Breast epithelium (tissue), 4 donors: ENCODE measurements around the gene THOC2. TPM values are rescaled to one million over a fixed set of nuclear protein-coding genes. Genes with fewer than 3 reads are reported as not detected.
"Not testable (repeated sequence)": the region's sequence is repeated elsewhere in the genome, so short reads cannot be mapped to it uniquely, and the experiment has no call there.

Source experiments
- DNase-seq, 2 donors: peaks; one replicate each; pipeline ENCODE4 v3.0.0-alpha.2; 2019; ENCODE audit warnings: low spot score in 2 of 2
- H3K27ac ChIP-seq, 2 donors: fragments of 200-600 bp; sonication (generic) in 1 of 2; one replicate each; pipeline ENCODE4 v1.5.1; 2016 to 2019; ENCODE audit warnings: mild to moderate bottlenecking in 1 of 2
- H3K27me3 ChIP-seq, 2 donors: fragments of 200-600 bp; sonication (generic) in 1 of 2; one replicate each; pipeline versions ENCODE4 v1.5.1 to v1.6.0; 2017 to 2019; ENCODE audit warnings: control low read depth in 1 of 2, mild to moderate bottlenecking in 1 of 2
- H3K36me3 ChIP-seq: fragments of 200-600 bp; one replicate; pipeline ENCODE4 v1.5.1; 2019
- H3K4me1 ChIP-seq, 2 donors: fragments of 200-600 bp; sonication (generic); one replicate each; pipeline ENCODE4 v1.5.1; 2016 to 2019; ENCODE audit warnings: control low read depth in 1 of 2
- H3K4me3 ChIP-seq, 3 donors: fragments of 200-600 bp; sonication (generic); 1 replicate in 2 of 3; 2 replicates in 1 of 3; pipeline ENCODE4 v1.5.1; 2016 to 2019; ENCODE audit warnings: mild to moderate bottlenecking in 3 of 3, moderate library complexity in 2 of 3
- H3K9me3 ChIP-seq, 2 donors: fragments of 200-600 bp; sonication (generic) in 1 of 2; one replicate each; pipeline ENCODE4 v1.5.1; 2016 to 2019; ENCODE audit warnings: control low read depth in 1 of 2
- POLR2A ChIP-seq: fragments of 450-650 bp; IDR thresholded peaks from one replicate; pipeline ENCODE4 v1.6.1; 2016; ENCODE audit warnings: antibody characterized with exemption, mild to moderate bottlenecking, moderate library complexity
- POLR2AphosphoS5 ChIP-seq, 3 donors: sonication (generic); formaldehyde crosslinking; IDR thresholded peaks; one replicate each; pipeline ENCODE4 v1.6.1; 2017; ENCODE audit warnings: antibody characterized with exemption in 3 of 3
- intact Hi-C: fragments of 100-400 bp; cut with DNase I; formaldehyde crosslinking; loops from one replicate; pipeline ENCODE4 v1.15.1; 2023; ENCODE audit warnings: low total_unique reads
- total RNA-seq, 3 donors: library from RNA; depleted of rRNA; stranded (reverse); fragments of >200 nt; gene quantifications; one replicate each; pipeline ENCODE4 v1.1.0, GENCODE V29; 2016
- TF ChIP-seq, protein P1 (sequence below), 3 donors: fragments of 450-650 bp; IDR thresholded peaks; one replicate each; pipeline ENCODE4 v1.5.1; 2016 to 2017; ENCODE audit warnings: antibody characterized with exemption in 3 of 3, mild to moderate bottlenecking in 3 of 3, moderate library complexity in 3 of 3

The THOC2 gene
- total RNA-seq, 3 donors from 2014 or later: 72.8 to 169 (median 119) TPM

- TF ChIP-seq POLR2A: no peak
- no peak for TF ChIP-seq POLR2AphosphoS5 (IDR thresholded peaks at IDR 0.05)
- TF ChIP-seq, protein P1, sequence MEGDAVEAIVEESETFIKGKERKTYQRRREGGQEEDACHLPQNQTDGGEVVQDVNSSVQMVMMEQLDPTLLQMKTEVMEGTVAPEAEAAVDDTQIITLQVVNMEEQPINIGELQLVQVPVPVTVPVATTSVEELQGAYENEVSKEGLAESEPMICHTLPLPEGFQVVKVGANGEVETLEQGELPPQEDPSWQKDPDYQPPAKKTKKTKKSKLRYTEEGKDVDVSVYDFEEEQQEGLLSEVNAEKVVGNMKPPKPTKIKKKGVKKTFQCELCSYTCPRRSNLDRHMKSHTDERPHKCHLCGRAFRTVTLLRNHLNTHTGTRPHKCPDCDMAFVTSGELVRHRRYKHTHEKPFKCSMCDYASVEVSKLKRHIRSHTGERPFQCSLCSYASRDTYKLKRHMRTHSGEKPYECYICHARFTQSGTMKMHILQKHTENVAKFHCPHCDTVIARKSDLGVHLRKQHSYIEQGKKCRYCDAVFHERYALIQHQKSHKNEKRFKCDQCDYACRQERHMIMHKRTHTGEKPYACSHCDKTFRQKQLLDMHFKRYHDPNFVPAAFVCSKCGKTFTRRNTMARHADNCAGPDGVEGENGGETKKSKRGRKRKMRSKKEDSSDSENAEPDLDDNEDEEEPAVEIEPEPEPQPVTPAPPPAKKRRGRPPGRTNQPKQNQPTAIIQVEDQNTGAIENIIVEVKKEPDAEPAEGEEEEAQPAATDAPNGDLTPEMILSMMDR (IDR thresholded peaks at IDR 0.05): no peak
- H3K27ac ChIP-seq: no peak overlapping the region
- intact Hi-C loops: no loop called here
Measured at GRCh38 chrX:123682186-123682585, 50.7 kb downstream of the THOC2 start.

DNA sequence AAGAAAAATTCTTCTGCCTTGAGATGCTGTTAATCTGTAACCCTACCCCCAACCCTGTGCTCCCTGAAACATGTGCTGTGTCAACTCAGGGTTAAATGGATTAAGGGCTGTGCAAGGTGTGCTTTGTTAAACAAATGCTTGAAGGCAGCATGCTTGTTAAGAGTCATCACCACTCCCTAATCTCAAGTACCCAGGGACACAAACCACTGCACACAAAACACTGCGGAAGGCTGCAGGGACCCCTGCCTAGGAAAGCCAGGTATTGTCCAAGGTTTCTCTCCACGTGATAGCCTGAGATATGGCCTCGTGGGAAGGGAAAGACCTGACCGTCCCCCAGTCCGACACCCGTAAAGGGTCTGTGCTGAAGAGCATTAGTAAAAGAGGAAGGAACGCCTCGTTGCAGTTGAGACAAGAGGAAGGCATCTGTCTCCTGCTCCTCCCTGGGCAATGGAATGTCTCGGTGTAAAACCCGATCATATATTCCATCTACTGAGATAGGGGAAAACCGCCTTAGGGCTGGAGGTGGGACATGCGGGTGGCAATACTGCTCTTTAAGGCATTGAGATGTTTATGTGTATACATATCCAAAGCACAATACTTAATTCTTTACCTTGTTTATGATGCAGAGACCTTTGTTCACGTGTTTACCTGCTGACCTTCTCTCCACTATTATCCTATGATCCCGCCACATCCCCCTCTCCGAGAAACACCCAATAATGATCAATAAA is 53.0 kb downstream of the THOC2 start:
- H3K4me1 ChIP-seq, H3K27me3 ChIP-seq, intact Hi-C loops, H3K27ac ChIP-seq, H3K36me3 ChIP-seq, DNase-seq, H3K4me3 ChIP-seq, H3K9me3 ChIP-seq: not testable (repeated sequence)

More at GRCh38 chrX:123682186-123682585, 50.7 kb downstream of the THOC2 start:
- H3K4me3 ChIP-seq: no peak overlapping the region
- no peaks in the 10 kb centered on the region for H3K9me3 ChIP-seq
- peaks cover 0 to 4% of the 10 kb centered on the region in 2 donors for H3K27me3 ChIP-seq
- H3K4me1 ChIP-seq: no peaks in the 10 kb centered on the region
- no peaks in the 10 kb centered on the region for H3K36me3 ChIP-seq
- DNase-seq: no peak

GRCh38 chrX:123675154-123675553 is 57.7 kb downstream of the THOC2 start:
- no peak overlapping the region for H3K27ac ChIP-seq
- TF ChIP-seq, protein P1 (IDR thresholded peaks at IDR 0.05): no peak
- no peak for TF ChIP-seq POLR2AphosphoS5 (IDR thresholded peaks at IDR 0.05)
- no peak for TF ChIP-seq POLR2A
- H3K27me3 ChIP-seq: no peaks in the 10 kb centered on the region
- H3K36me3 ChIP-seq: no peaks in the 10 kb centered on the region
- no peak for DNase-seq
- no peaks in the 10 kb centered on the region for H3K4me1 ChIP-seq
- intact Hi-C loops: no loop called here
- no peak overlapping the region for H3K4me3 ChIP-seq
- H3K9me3 ChIP-seq: no peaks in the 10 kb centered on the region

- intact Hi-C loops: no loop called here
- TF ChIP-seq POLR2A (no peak), POLR2AphosphoS5 (IDR thresholded peaks at IDR 0.05) (no peak)
- TF ChIP-seq, protein P1 (IDR thresholded peaks at IDR 0.05): no peak
- H3K27me3 ChIP-seq: no peaks in the 10 kb centered on the region
- H3K9me3 ChIP-seq: no peaks in the 10 kb centered on the region
- no peaks in the 10 kb centered on the region for H3K36me3 ChIP-seq
- no peak overlapping the region for H3K27ac ChIP-seq
- no peaks in the 10 kb centered on the region for H3K4me1 ChIP-seq
- no peak for DNase-seq
- no peak overlapping the region for H3K4me3 ChIP-seq
Measured at GRCh38 chrX:123673813-123674212, 59.0 kb downstream of the THOC2 start.

DNA sequence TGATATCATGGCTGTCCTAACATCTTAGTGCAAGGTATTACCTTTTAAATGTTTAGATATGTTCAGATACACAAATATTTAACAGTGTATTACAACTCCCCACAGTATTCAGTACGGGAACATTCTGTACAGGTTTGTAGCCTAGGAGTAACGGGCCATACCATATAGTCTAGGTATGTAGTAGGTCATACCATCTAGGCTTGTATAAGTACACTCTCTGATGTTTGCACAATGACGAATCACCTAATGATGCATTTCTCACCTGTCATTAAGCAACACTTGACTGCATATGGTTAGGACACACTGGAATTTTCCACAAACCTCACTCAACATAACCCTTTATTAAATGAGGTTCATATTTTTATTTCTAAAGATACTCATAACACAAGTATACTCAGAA is 67.7 kb downstream of the THOC2 start:
- Histone ChIP-seq H3K4me3 (no peak overlapping the region), H3K4me1 (no peaks in the 10 kb centered on the region), H3K9me3 (peaks cover 0 to 4% of the 10 kb centered on the region in 2 donors), H3K36me3 (no peaks in the 10 kb centered on the region), H3K27me3 (no peaks in the 10 kb centered on the region), H3K27ac (no peak overlapping the region)
- no peak for DNase-seq
- no peak for TF ChIP-seq POLR2A
- no peak for TF ChIP-seq POLR2AphosphoS5 (IDR thresholded peaks at IDR 0.05)
- intact Hi-C loops: no loop called here

- H3K36me3 ChIP-seq, H3K27ac ChIP-seq: not testable (repeated sequence)
Measured at GRCh38 chrX:123664467-123665167, 68.2 kb downstream of the THOC2 start.

DNA sequence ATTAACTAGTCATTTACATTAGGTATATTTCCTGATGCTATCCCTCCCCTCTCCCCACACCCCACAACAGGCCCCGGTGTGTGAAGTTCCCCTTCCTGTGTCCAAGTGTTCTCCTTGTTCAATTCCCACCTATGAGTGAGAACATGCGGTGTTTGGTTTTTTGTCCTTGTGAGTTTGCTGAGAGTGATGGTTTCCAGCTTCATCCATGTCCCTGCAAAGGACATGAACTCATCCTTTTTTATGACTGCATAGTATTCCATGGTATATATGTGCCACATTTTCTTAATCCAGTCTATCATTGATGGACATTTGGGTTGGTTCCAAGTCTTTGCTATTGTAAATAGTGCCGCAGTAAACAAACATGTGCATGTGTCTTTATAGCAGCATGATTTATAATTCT is 69.1 kb downstream of the THOC2 start:
- H3K27me3 ChIP-seq, H3K4me1 ChIP-seq, intact Hi-C loops, H3K27ac ChIP-seq, DNase-seq, H3K36me3 ChIP-seq, H3K9me3 ChIP-seq, H3K4me3 ChIP-seq: not testable (repeated sequence)

More at GRCh38 chrX:123664467-123665167, 68.2 kb downstream of the THOC2 start:
- H3K4me1 ChIP-seq, H3K4me3 ChIP-seq, intact Hi-C loops, H3K27me3 ChIP-seq, H3K9me3 ChIP-seq, DNase-seq: not testable (repeated sequence)

DNA sequence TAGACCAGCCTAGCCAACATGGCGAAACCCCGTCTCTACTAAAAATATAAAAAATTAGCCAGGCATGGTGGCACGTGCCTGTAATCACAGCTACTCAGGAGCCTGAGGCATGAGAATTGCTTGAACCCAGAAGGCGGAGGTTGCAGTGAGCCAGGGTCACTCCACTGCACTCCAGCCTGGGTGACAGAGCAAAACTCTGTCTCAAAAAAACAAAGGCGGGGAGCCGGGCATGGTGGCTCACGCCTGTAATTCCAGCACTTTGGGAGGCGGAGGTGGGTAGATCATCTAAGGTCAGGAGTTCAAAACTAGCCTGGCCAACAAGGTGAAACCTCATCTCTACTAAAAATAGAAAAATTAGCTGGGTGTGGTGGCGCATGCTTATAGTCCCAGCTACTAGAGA is 76.3 kb downstream of the THOC2 start:
- DNase-seq, H3K4me1 ChIP-seq, H3K4me3 ChIP-seq, intact Hi-C loops, H3K27ac ChIP-seq, H3K27me3 ChIP-seq, H3K36me3 ChIP-seq, H3K9me3 ChIP-seq: not testable (repeated sequence)

DNA sequence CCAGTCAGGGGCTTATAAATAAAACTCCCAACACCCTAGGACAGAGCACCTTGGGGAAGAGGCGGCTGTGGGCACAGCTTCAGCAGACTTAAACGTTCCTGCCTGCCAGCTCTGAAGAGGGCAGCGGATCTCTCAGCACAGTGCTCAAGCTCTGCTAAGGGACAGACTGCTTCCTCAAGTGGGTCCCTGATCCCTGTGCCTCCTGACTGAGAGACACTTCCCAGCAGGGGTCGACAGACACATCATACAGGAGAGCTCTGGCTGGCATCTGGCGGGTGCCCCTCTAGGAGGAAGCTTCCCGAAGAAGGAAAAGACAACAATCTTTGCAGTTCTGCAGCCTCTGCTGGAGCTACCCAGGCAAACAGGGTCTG is 84.1 kb downstream of the THOC2 start:
- DNase-seq, intact Hi-C loops, H3K36me3 ChIP-seq, H3K27ac ChIP-seq, H3K4me1 ChIP-seq, H3K27me3 ChIP-seq, H3K9me3 ChIP-seq: not testable (repeated sequence)
- H3K4me3 ChIP-seq: peak overlapping the region in 1 of 3 donors; percentile 23
